ENCODE measurements around the gene NKX3-2.

Gene NKX3-2

DNA sequence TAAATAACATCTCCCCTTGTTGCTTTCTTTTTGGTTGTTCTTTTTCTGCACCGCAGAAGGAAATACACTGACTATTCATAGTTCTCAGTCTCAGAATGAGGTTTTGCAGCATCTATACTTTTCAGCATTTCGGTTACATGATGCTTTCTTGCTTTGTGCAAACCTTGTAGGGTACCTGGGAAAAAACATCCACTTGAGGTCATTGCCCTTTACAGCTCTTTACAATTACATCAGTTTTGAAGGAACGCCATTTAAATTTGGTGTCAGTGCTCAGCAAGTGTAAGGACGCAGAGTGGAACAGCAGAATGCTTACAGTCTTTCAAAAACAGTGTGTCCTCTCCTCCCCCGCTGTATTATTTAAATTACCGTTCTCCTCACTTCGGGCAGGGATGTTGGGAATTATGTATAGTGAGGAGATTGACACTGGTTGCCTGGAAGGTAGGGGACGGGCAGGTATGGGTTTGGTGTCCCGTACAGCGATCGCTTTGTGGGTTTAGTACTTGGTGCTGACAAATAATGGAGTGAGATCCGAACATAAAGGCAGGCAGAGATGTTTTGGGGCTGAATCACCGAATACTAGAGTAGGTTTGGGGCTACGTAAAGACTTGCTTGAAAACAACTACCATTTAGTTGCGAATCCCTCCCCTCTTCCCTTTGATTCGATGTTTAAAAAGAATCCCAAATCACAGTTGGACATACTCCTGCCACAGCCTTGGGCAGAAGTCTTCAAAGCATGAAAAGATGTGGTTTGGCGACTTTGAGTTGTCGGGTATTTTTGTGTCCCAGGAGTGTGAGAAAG, 2.0 kb upstream of the NKX3-2 start:
- TF ChIP-seq POLR2AphosphoS5 (IDR thresholded peaks at IDR 0.05; ENCODE audit: low read depth, low read length), result no peak
- TF ChIP-seq TAF1 (IDR thresholded peaks at IDR 0.05; ENCODE audit: borderline replicate concordance, insufficient read depth, low read length), result no peak
- no peak for TF ChIP-seq REST (IDR thresholded peaks at IDR 0.05; ENCODE audit: insufficient read depth in 1 of 2, low read depth in 2 of 2, low read length in 2 of 2)
- no peak for TF ChIP-seq SIN3A (IDR thresholded peaks at IDR 0.05; ENCODE audit: borderline replicate concordance, insufficient read depth, low read length)
- TF ChIP-seq FOXP2 (optimal IDR thresholded peaks at IDR 0.05; ENCODE audit: borderline replicate concordance, extremely low read depth, extremely low read length, insufficient read depth), result no peak

GRCh38 chr4:13545394-13545808, 1.1 kb upstream of the NKX3-2 start:
- TF ChIP-seq REST (IDR thresholded peaks at IDR 0.05; ENCODE audit: insufficient read depth in 1 of 2, low read depth in 2 of 2, low read length in 2 of 2), result no peak
- TF ChIP-seq TAF1 (IDR thresholded peaks at IDR 0.05; ENCODE audit: borderline replicate concordance, insufficient read depth, low read length), result no peak
- no peak for TF ChIP-seq POLR2AphosphoS5 (IDR thresholded peaks at IDR 0.05; ENCODE audit: low read depth, low read length)
- TF ChIP-seq FOXP2 (optimal IDR thresholded peaks at IDR 0.05; ENCODE audit: borderline replicate concordance, extremely low read depth, extremely low read length, insufficient read depth), result no peak
- TF ChIP-seq SIN3A (IDR thresholded peaks at IDR 0.05; ENCODE audit: borderline replicate concordance, insufficient read depth, low read length), result no peak

DNA sequence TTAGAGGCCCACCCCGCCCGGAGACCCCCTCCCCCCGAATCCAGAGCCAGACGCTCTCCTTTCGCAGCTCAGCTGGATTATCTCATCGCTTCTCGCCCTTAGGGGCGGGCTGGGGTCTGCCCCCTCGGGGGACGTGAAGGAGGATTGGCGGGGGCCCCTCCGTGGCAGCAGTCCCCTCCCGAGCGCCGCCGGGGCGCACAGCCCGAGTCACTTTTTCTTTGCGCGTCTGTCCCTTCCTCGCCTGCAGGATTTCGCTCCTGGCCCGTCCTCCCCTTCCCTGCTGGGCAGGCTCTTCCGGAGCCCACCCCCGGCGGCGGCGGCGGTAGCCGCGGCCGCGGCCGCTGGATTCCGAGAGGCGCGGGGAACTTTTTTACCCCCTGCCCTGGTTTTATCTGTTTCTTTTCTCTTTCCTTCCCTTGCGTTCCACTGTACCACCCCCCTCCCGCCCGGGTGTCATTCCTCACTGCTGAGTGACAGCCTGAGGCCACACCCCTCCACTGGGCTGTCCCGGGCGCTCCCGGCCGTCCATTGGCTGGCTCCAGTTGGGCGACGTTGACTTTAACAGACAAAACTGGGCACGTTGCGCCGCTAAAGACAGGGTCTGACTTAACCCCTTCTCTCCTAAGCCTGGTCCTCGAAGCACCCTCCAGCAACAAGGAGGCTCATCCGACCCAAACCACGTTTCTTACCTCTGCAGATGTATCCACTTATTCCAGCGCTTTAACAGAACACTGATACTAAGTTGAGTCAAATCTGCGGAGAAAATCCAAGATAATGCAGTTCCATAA, 492 bp upstream of the NKX3-2 start:
- TF ChIP-seq TAF1 (IDR thresholded peaks at IDR 0.05; ENCODE audit: borderline replicate concordance, insufficient read depth, low read length) (no peak), REST (IDR thresholded peaks at IDR 0.05; ENCODE audit: insufficient read depth in 1 of 2, low read depth in 2 of 2, low read length in 2 of 2) (no peak), POLR2AphosphoS5 (IDR thresholded peaks at IDR 0.05; ENCODE audit: low read depth, low read length) (no peak), SIN3A (IDR thresholded peaks at IDR 0.05; ENCODE audit: borderline replicate concordance, insufficient read depth, low read length) (no peak), FOXP2 (optimal IDR thresholded peaks at IDR 0.05; ENCODE audit: borderline replicate concordance, extremely low read depth, extremely low read length, insufficient read depth) (no peak)

DNA sequence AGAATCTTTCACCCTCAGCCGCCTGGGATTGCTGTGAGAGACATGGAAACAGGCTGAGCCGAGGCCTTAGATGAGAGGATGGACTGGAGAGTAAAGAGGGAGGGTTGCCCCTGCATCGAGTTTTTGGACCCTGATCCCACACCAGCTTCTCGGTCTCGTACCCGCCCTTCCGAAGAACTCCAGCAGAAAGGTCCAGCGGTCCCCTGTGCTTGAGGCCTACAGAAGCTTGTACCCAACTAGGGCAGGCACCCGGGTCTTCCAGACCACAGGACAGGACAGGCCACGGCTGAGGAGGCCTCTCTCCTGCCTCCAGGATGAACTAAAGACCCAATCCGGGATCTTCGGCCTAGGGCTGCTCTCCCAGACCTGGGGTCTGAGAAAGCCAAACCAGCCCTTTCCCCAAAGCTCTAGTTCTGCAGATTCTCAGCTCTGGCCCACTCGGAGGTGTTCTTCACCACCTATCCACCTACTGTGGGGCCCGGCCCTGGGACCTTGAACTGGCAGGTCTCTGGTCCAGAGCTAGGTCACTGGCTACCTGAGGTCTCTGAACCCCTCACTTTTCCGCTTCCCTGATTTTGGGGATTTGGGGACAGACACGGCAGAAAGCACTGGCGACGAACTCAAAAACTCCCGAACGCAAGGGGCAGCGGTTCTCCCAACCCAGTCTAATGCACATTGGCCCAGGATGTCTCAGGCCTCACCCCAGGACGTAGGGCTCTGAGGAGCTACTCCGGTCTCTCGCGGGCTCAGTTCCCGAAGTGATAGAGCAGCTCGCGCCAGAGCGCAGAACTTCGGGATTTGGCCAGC, 1.1 kb downstream of the NKX3-2 start:
- TF ChIP-seq POLR2AphosphoS5 (IDR thresholded peaks at IDR 0.05; ENCODE audit: low read depth, low read length) (no peak), FOXP2 (optimal IDR thresholded peaks at IDR 0.05; ENCODE audit: borderline replicate concordance, extremely low read depth, extremely low read length, insufficient read depth) (no peak), TAF1 (IDR thresholded peaks at IDR 0.05; ENCODE audit: borderline replicate concordance, insufficient read depth, low read length) (no peak)

DNA sequence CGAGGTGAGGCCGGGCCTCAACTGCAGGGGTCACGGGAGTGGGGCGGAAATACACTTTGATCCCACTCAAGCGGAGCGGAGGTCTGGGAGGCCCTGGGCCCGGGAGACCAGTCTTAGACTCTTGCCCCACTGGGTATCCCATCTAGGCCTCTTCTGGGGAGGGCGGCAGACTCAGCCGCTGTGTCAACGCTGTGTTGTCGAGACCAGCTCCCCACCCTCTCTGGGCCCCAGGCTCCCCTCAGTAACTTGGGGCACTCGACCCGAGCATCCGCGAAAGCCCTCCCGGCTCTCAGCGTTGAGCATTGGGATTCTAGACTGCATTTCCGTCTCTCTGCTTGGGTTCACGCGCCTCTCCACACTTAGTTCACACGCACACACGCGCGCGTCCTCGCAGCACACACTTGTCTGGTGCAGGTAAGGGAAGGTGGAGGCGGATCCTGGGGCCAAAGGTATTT, 1.7 kb downstream of the NKX3-2 start:
- no peak for TF ChIP-seq SIN3A (IDR thresholded peaks at IDR 0.05; ENCODE audit: borderline replicate concordance, insufficient read depth, low read length)
